NCI-H1417 treated with DMSO at 0.1 percent for 48 hours (cell line): ENCODE measurements around the gene CPNE5.

Experiments
- DNase-seq: peaks from one replicate; lab custom pipeline; 2025; lab: John Stamatoyannopoulos, UW

Gene CPNE5

GRCh38 chr6:36700071-36700812 is 139.0 kb downstream of the CPNE5 start:
- no peak for DNase-seq

- no peak for DNase-seq
These were observed 139.9 kb downstream of the CPNE5 start for GRCh38 chr6:36699348-36699747.

- no peak for DNase-seq
These were observed 140.4 kb downstream of the CPNE5 start for GRCh38 chr6:36698871-36699271.

GRCh38 chr6:36698196-36698595 is 141.0 kb downstream of the CPNE5 start:
- no peak for DNase-seq

GRCh38 chr6:36697481-36697903 is 141.8 kb downstream of the CPNE5 start, which contains the start of gene RAB44:
TSS of gene RAB44 (plus strand) at chr6:36697826. CDS start at chr6:36704236, 6,410 bp downstream.
- DNase-seq = no peak

GRCh38 chr6:36695414-36695813 is 143.8 kb downstream of the CPNE5 start:
- DNase-seq = no peak

- no peak for DNase-seq
These were observed 144.6 kb downstream of the CPNE5 start for GRCh38 chr6:36694616-36695015.

GRCh38 chr6:36692861-36693702 is 146.2 kb downstream of the CPNE5 start:
- no peak for DNase-seq

- DNase-seq = no peak
These were observed 147.0 kb downstream of the CPNE5 start for GRCh38 chr6:36692220-36692619.

GRCh38 chr6:36691612-36692011 is 147.6 kb downstream of the CPNE5 start:
- DNase-seq = no peak

GRCh38 chr6:36691011-36691410 is 148.2 kb downstream of the CPNE5 start:
- DNase-seq = no peak
